IPS-18a (cell line): ENCODE measurements around the gene TBCA.

ENCODE experiments used
- H3K27ac ChIP-seq: one replicate; pipeline ENCODE4 v1.5.1; 2013; ENCODE audit warnings: low read length
- H3K27me3 ChIP-seq: one replicate; pipeline ENCODE4 v1.6.1; 2013; ENCODE audit warnings: mild to moderate bottlenecking, low read length; ENCODE audit not compliant: control insufficient read depth, insufficient read depth
- H3K36me3 ChIP-seq: one replicate; pipeline ENCODE4 v1.6.1; 2013; ENCODE audit warnings: low read depth, low read length; ENCODE audit not compliant: control insufficient read depth
- H3K4me1 ChIP-seq: one replicate; pipeline ENCODE4 v1.6.1; 2013; ENCODE audit warnings: low read depth, low read length; ENCODE audit not compliant: control insufficient read depth
- H3K4me3 ChIP-seq: one replicate; pipeline ENCODE4 v1.5.1; 2013; ENCODE audit warnings: low read length
- H3K9ac ChIP-seq: one replicate; pipeline ENCODE4 v1.6.1; 2013; ENCODE audit warnings: mild to moderate bottlenecking, low read length, moderate library complexity
- H3K9me3 ChIP-seq: one replicate; pipeline ENCODE4 v1.6.1; 2013; ENCODE audit warnings: low read depth, low read length; ENCODE audit not compliant: control insufficient read depth

Gene TBCA

DNA sequence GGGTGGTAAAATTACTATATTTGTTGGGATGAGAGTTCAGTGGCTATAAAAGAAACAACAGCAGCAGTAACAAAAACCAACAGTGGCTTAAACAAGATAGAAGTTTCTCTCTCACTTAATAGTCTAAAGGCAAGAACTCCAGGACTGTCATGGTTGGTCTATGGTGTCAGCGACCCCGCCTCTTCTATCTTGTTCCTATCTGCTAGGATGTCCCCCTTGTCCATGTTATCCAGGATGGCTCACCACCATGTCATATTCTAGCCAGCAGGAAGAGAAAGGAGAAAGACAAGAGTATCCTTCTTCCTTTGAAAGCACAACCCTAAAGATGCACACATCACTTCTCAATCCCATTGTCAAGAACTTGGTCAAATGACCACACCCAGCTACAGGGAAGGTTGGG, 126.4 kb downstream of the TBCA start:
- no peaks in the 10 kb centered on the region for H3K9me3 ChIP-seq
- H3K9ac ChIP-seq = no peak overlapping the region
- H3K27me3 ChIP-seq = peaks cover 82% of the 10 kb centered on the region
- H3K4me1 ChIP-seq = peaks cover 4% of the 10 kb centered on the region
- H3K27ac ChIP-seq = no peak overlapping the region
- H3K36me3 ChIP-seq = no peaks in the 10 kb centered on the region
- H3K4me3 ChIP-seq = no peak overlapping the region

- Histone ChIP-seq H3K9me3 (no peaks in the 10 kb centered on the region), H3K27ac (no peak overlapping the region), H3K27me3 (peaks cover 100% of the 10 kb centered on the region), H3K36me3 (no peaks in the 10 kb centered on the region), H3K4me3 (no peak overlapping the region), H3K4me1 (peaks cover 17% of the 10 kb centered on the region), H3K9ac (no peak overlapping the region)
Measured at GRCh38 chr5:77645995-77646639, 130.0 kb downstream of the TBCA start.

GRCh38 chr5:77645158-77645994, 130.8 kb downstream of the TBCA start:
- peaks cover 100% of the 10 kb centered on the region for H3K27me3 ChIP-seq

DNA sequence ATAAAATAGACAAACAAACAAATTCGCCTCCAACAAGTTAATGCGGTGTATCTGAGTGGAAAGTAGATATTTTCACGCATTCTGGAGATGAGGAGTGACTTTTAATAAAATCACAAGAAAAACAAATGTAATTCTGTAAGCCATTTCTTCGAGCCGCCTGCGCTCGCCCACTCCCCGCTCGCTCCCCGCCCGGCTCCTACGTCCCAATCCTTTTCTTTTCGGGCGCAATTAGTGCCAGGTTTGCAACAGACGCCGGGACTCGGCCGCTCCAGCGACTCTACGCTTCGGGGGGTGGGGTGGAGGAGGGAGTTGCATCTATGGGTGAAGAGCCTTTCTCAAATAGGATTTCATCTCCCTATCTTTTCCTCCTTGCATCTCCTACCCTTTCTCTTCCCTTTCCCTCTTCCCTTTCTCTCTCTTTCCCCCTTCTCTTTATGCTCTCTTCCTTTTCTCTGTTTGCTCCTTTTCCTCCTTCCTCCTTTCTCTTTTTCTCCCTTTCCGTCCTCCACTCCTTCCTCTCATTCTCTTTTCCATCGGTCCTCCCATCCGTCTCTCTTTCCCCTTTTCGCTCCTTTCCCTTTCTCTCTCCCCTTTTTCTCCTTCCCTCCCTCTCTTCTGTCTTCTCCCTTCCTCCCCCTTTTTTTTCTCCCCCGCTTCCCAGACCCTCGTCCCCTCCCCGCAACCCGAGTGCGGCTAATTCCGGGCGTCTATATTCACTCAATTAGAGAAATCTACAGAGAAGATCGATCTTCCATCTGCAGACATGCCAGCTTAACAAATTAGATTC, 131.6 kb downstream of the TBCA start:
- peak overlapping the region; percentile 39 for H3K4me3 ChIP-seq
- peaks cover 100% of the 10 kb centered on the region for H3K27me3 ChIP-seq

More at GRCh38 chr5:77645158-77645994, 130.8 kb downstream of the TBCA start:
- Histone ChIP-seq H3K9me3 (no peaks in the 10 kb centered on the region), H3K27ac (no peak overlapping the region), H3K4me1 (peaks cover 17% of the 10 kb centered on the region), H3K36me3 (no peaks in the 10 kb centered on the region), H3K4me3 (peak overlapping the region; percentile 42), H3K9ac (no peak overlapping the region)

GRCh38 chr5:77643654-77644370, 132.3 kb downstream of the TBCA start:
- Histone ChIP-seq H3K4me3 (peak overlapping the region; percentile 39), H3K9ac (no peak overlapping the region), H3K27me3 (peaks cover 100% of the 10 kb centered on the region), H3K27ac (no peak overlapping the region), H3K4me1 (peaks cover 27% of the 10 kb centered on the region), H3K36me3 (no peaks in the 10 kb centered on the region), H3K9me3 (no peaks in the 10 kb centered on the region)

More for the DNA sequence above, 131.6 kb downstream of the TBCA start:
- Histone ChIP-seq H3K9me3 (no peaks in the 10 kb centered on the region), H3K36me3 (no peaks in the 10 kb centered on the region), H3K27ac (no peak overlapping the region), H3K9ac (no peak overlapping the region), H3K4me1 (peaks cover 21% of the 10 kb centered on the region)

DNA sequence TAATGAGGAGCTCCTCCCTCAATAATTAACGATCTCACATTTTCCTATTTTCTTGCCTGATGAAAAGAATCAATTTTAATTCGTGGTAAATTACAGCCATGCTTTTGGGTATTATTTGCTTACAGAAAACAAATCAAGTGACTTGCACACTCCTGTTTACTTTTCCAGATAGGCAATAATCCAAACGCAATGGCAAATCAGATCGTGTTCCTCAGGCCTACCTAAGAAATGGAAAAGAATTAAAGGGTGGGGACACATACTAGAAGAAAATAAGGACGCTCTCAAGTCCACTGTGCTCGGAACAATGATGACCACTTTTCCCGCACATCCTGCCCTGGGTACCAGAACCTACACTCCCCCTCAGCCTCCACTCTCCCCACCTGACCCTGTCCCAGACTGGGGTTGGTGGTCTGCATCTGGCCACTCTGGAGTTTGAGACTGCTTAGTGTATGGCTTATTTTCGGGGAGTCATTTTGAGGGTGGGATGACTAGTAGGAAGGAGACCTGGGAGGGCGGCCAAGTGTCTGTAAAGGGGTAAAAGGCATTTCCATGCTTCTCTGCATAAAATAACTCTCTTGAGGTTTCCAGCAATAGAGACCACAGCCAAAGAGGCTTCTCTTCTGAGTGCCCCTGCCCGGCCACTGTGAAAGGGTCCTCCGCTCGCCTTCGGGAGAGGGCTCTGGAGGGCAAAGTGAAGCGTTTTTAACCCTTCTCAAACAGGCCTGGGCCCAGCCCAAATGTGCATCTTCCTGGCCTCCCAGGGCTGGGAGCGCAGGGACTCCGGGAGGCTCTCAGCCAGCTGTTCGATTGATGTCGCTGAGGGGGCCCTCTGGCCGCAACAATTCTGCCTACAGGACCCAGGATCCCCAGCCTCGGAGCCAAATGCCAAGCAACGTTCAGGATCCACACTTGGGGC, 133.1 kb downstream of the TBCA start:
- Histone ChIP-seq H3K27me3 (peaks cover 100% of the 10 kb centered on the region), H3K27ac (no peak overlapping the region), H3K4me3 (peak overlapping the region; percentile 21), H3K9me3 (no peaks in the 10 kb centered on the region), H3K9ac (no peak overlapping the region), H3K36me3 (no peaks in the 10 kb centered on the region), H3K4me1 (peaks cover 30% of the 10 kb centered on the region)

- Histone ChIP-seq H3K9me3 (no peaks in the 10 kb centered on the region), H3K4me1 (peaks cover 34% of the 10 kb centered on the region), H3K4me3 (no peak overlapping the region)
Measured at GRCh38 chr5:77641963-77642737, 134.0 kb downstream of the TBCA start.

DNA sequence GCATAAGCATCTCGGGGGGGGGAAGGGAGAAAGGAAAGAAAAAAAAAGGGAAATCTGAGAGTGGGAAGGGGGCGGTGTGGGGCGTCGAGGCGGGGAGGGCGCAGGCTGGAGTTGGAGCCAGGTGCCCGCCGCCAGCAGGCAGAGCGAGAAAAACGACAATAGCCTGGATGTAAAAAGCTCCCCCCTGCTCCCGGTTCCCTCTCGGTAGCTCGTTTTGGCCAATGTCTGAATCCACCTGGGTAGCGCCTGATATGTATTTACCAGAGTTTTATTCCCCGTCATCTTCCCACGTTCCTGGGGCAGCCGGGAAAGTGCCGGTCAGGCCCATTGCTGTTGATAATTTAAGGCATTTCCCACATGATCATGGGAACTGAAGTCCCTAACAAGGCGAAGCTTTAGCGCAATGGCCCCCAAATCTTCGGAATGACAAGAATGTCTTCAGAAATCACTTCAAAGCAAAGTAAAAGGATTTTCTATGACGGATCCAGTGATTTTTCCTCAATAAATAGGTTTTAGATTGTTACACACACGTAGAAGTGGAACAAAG, 134.7 kb downstream of the TBCA start:
- H3K9me3 ChIP-seq = no peaks in the 10 kb centered on the region
- no peak overlapping the region for H3K9ac ChIP-seq
- H3K27me3 ChIP-seq = peaks cover 100% of the 10 kb centered on the region
- no peak overlapping the region for H3K4me3 ChIP-seq
- no peaks in the 10 kb centered on the region for H3K36me3 ChIP-seq
- peaks cover 34% of the 10 kb centered on the region for H3K4me1 ChIP-seq
- no peak overlapping the region for H3K27ac ChIP-seq

More at GRCh38 chr5:77641963-77642737, 134.0 kb downstream of the TBCA start:
- Histone ChIP-seq H3K27me3 (peaks cover 100% of the 10 kb centered on the region), H3K9ac (no peak overlapping the region), H3K36me3 (no peaks in the 10 kb centered on the region), H3K27ac (no peak overlapping the region)
